ENCODE data around the gene HBG2. TPM values are rescaled to one million over a fixed set of nuclear protein-coding genes. Genes with fewer than 3 reads are reported as not detected.
"Not testable (repeated sequence)": the region's sequence is repeated elsewhere in the genome, so short reads cannot be mapped to it uniquely, and the experiment has no call there.

HBG2 gene
- total RNA-seq, result not detected

DNA sequence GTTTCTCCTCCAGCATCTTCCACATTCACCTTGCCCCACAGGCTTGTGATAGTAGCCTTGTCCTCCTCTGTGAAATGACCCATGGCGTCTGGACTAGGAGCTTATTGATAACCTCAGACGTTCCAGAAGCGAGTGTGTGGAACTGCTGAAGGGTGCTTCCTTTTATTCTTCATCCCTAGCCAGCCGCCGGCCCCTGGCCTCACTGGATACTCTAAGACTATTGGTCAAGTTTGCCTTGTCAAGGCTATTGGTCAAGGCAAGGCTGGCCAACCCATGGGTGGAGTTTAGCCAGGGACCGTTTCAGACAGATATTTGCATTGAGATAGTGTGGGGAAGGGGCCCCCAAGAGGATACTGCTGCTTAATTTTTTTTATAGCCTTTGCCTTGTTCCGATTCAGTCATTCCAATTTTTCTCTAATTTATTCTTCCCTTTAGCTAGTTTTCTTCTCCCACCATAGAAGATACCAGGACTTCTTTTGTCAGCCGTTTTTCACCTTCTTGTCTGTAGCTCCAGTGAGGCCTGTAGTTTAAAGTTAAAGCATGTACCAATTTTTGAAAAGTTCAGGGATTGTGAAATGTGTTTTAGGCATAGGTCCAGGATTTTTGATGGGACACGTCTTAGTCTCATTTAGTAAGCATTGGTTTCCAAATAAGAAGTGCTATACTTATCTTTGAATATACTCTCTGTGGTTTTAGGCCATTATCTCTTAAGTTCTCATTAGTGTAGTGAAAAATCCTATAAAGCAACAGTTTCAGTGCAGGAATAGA, at the start of gene HBG2:
Gene HBG2, minus strand, starts transcription at position 136 of the 768 bp plus-strand sequence. Its CDS starts 53 bp downstream, at position 83.
- H3K36me3 ChIP-seq; H3K27me3 ChIP-seq (replicated peaks; ENCODE audit: insufficient read depth); H3K4me1 ChIP-seq (replicated peaks); H3K9me3 ChIP-seq; H3K4me3 ChIP-seq; intact Hi-C loops (cut with DNase I); DNase-seq (ENCODE audit: low spot score); H3K27ac ChIP-seq: not testable (repeated sequence)
- WGBS, result 74% methylated on average over 4 of the region's 9 CpGs

DNA sequence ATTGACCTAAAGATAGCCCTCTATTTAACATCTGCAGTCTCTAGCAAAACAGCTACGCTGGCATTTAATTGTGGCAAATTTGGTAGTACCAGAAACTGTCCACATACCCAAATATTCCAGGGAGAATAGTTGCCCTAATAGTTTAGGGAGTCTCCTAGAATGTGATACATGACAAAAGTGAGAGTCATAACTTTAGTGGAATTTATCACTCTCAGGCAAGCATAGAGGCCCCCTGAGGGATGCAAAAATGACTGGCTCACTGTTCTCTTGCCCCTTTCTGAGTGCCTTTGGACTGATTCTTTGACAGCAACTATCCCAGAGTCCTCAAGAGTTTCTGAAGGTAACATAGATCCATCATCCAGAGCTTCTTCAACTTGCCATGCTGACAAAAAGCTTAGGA, 49.5 kb upstream of the HBG2 start:
- no peaks in the 10 kb centered on the region for H3K4me1 ChIP-seq (replicated peaks)
- no peak overlapping the region for H3K4me3 ChIP-seq
- DNase-seq (ENCODE audit: low spot score), result no peak
- TF ChIP-seq POLR2AphosphoS5 (IDR thresholded peaks at IDR 0.05), result no peak
- TF ChIP-seq POLR2A (IDR thresholded peaks at IDR 0.05), result no peak
- TF ChIP-seq, protein P1, sequence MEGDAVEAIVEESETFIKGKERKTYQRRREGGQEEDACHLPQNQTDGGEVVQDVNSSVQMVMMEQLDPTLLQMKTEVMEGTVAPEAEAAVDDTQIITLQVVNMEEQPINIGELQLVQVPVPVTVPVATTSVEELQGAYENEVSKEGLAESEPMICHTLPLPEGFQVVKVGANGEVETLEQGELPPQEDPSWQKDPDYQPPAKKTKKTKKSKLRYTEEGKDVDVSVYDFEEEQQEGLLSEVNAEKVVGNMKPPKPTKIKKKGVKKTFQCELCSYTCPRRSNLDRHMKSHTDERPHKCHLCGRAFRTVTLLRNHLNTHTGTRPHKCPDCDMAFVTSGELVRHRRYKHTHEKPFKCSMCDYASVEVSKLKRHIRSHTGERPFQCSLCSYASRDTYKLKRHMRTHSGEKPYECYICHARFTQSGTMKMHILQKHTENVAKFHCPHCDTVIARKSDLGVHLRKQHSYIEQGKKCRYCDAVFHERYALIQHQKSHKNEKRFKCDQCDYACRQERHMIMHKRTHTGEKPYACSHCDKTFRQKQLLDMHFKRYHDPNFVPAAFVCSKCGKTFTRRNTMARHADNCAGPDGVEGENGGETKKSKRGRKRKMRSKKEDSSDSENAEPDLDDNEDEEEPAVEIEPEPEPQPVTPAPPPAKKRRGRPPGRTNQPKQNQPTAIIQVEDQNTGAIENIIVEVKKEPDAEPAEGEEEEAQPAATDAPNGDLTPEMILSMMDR (IDR thresholded peaks at IDR 0.05), result no peak
- no peaks in the 10 kb centered on the region for H3K27me3 ChIP-seq (replicated peaks; ENCODE audit: insufficient read depth)
- H3K36me3 ChIP-seq, result no peaks in the 10 kb centered on the region
- intact Hi-C loops (cut with DNase I), result no loop called here
- H3K9me3 ChIP-seq, result no peaks in the 10 kb centered on the region
- 93% methylated on average over 1 of the region's 1 CpG for WGBS
- H3K27ac ChIP-seq, result no peak overlapping the region

DNA sequence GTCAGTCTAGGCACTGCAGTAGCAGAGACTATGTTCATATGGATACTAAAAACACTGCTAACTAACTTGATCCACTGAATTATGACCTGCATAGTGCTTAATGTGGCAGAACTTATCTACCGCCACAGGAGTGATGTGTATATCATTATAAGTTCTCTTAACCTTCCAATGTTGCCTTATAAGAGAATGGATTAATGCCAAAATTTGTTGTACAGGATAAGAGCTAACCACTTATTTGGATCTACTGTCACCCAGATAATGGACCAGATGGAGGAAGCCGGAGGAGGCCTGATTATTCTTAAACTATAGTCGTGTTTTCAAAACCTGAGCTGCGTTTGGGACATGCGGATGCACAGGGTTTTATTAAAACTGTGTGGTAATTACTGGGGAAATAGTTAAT, 49.0 kb upstream of the HBG2 start:
- DNase-seq (ENCODE audit: low spot score), result no peak
- no peaks in the 10 kb centered on the region for H3K4me1 ChIP-seq (replicated peaks)
- WGBS, result 86% methylated on average over 5 of the region's 5 CpGs
- H3K27ac ChIP-seq, result no peak overlapping the region
- H3K9me3 ChIP-seq, result no peaks in the 10 kb centered on the region
- H3K4me3 ChIP-seq, result no peak overlapping the region
- no peaks in the 10 kb centered on the region for H3K27me3 ChIP-seq (replicated peaks; ENCODE audit: insufficient read depth)
- H3K36me3 ChIP-seq, result no peaks in the 10 kb centered on the region
- TF ChIP-seq POLR2A (IDR thresholded peaks at IDR 0.05) (no peak), POLR2AphosphoS5 (IDR thresholded peaks at IDR 0.05) (no peak)
- TF ChIP-seq, protein P1 (IDR thresholded peaks at IDR 0.05), result no peak
- intact Hi-C loops (cut with DNase I), result no loop called here

DNA sequence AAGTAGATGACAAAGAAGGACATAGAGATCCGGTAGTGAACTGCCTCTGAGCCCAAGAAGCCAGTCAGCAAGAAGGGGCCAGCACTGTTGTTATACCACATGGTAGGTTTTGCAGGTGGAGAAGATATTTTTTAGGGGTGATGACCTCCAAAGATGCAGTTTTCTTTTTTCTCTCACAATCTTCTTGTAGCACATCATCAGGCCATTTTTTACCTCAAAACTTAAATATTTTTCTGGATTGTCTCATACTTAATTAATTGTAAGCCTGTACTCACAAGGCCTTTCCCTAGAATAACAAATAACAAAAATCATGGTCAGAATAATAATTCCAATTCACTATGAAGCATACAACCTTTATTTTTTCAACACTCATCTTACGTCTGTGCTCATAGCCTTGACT, 47.3 kb upstream of the HBG2 start, which contains the start of gene OR51B4:
Gene OR51B4, minus strand, starts transcription at position 101 of the 400 bp plus-strand sequence. Its CDS starts 0 bp downstream, at position 101.
- no peaks in the 10 kb centered on the region for H3K4me1 ChIP-seq (replicated peaks)
- intact Hi-C loops (cut with DNase I), result no loop called here
- H3K27me3 ChIP-seq (replicated peaks; ENCODE audit: insufficient read depth), result no peaks in the 10 kb centered on the region
- no peak within 1 kb of the TSS for H3K4me3 ChIP-seq
- H3K9me3 ChIP-seq, result no peaks in the 10 kb centered on the region
- DNase-seq (ENCODE audit: low spot score), result no peak
- TF ChIP-seq POLR2A (IDR thresholded peaks at IDR 0.05), result no peak
- TF ChIP-seq, protein P1 (IDR thresholded peaks at IDR 0.05), result no peak
- TF ChIP-seq POLR2AphosphoS5 (IDR thresholded peaks at IDR 0.05), result no peak
- no peak within 1 kb of the TSS for H3K27ac ChIP-seq
- WGBS, result 89% methylated on average over 2 of the region's 2 CpGs
- no peaks in the 10 kb centered on the region for H3K36me3 ChIP-seq

DNA sequence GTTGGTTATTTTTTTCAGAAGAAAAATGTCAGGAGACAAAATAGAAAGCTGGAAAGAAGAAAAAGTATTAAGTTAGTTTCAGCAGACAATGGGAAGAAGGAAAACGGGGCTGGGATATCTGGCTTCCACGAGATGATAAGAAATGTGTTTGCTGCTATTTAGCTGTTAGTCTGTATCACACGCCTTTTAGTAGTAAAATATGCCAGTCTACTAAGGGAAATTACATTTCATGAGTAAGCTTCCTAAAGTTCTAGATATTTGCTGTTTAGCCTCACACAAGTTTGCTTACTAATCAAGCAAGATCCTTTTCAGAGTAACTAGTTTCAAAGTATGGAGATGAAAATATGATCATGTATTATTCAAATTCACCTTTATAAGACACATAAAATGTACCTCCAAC, 45.7 kb upstream of the HBG2 start:
- intact Hi-C loops (cut with DNase I), result no loop called here
- Histone ChIP-seq H3K27me3 (replicated peaks; ENCODE audit: insufficient read depth) (no peaks in the 10 kb centered on the region), H3K36me3 (no peaks in the 10 kb centered on the region), H3K4me1 (replicated peaks) (no peaks in the 10 kb centered on the region), H3K27ac (no peak overlapping the region), H3K4me3 (no peak overlapping the region), H3K9me3 (no peaks in the 10 kb centered on the region)
- no peak for DNase-seq (ENCODE audit: low spot score)
- TF ChIP-seq, protein P1 (IDR thresholded peaks at IDR 0.05), result no peak
- 59% methylated on average over 3 of the region's 3 CpGs for WGBS
